Raji (cell line): ENCODE measurements around the gene TIMP2.

ENCODE experiments used
- POLR2A ChIP-seq: IDR thresholded peaks from 2 replicates; pipeline ENCODE4 v1.6.1; 2011; ENCODE audit warnings: low read depth, low read length, control low read depth; ENCODE audit not compliant: insufficient read depth

TIMP2 gene

GRCh38 chr17:78940258-78940657, 15.1 kb upstream of the TIMP2 start:
- no peak for TF ChIP-seq POLR2A

- no peak for TF ChIP-seq POLR2A
Measured at GRCh38 chr17:78939615-78940014, 14.4 kb upstream of the TIMP2 start.

- no peak for TF ChIP-seq POLR2A
Measured at GRCh38 chr17:78937561-78937960, 12.4 kb upstream of the TIMP2 start.

- TF ChIP-seq POLR2A = no peak
Measured at GRCh38 chr17:78935419-78936323, 10.5 kb upstream of the TIMP2 start.

GRCh38 chr17:78934681-78935418, 9.7 kb upstream of the TIMP2 start:
- TF ChIP-seq POLR2A = no peak

GRCh38 chr17:78933959-78934568, 8.9 kb upstream of the TIMP2 start:
- no peak for TF ChIP-seq POLR2A

GRCh38 chr17:78933025-78933958, 8.1 kb upstream of the TIMP2 start:
- TF ChIP-seq POLR2A = no peak

- TF ChIP-seq POLR2A = no peak
Measured at GRCh38 chr17:78929908-78930775, 5.0 kb upstream of the TIMP2 start.

- no peak for TF ChIP-seq POLR2A
Measured at GRCh38 chr17:78925662-78926555, 722 bp upstream of the TIMP2 start.

- TF ChIP-seq POLR2A = no peak
Measured at GRCh38 chr17:78924481-78925151, 571 bp downstream of the TIMP2 start.

- TF ChIP-seq POLR2A = no peak
Measured at GRCh38 chr17:78923660-78924453, 1.3 kb downstream of the TIMP2 start.

- TF ChIP-seq POLR2A = no peak
Measured at GRCh38 chr17:78922816-78923498, 2.2 kb downstream of the TIMP2 start.
